HepG2 (cell line): ENCODE measurements around the gene RUFY2. TPM values are rescaled to one million over a fixed set of nuclear protein-coding genes. Genes with fewer than 3 reads are reported as not detected.

Source experiments
- ATAC-seq: fragments of 200-7000 bp; cut with Tn5 transposase; 3 replicates; pipeline ENCODE4 v1.9.1; 2020; ENCODE audit warnings: mild to moderate bottlenecking, moderate library complexity
- BruUV-seq: library from RNA; stranded (reverse); fragments of 400-500 nt; replicated peaks from 2 replicates; lab custom pipeline; 2021; lab: Mats Ljungman, UMichigan
- CTCF ChIA-PET: fragments of 300-600 bp; formaldehyde crosslinking; extraction: SDS; loops from one replicate; lab custom pipeline; 2021; ENCODE audit warnings: low total read pairs, inconsistent platforms, low intra/inter-chr PET ratio; lab: Yijun Ruan, JAX
- POLR2A ChIA-PET: fragments of 350-600 bp; sonication (Branson Sonifier 250); formaldehyde crosslinking; loops from one replicate; lab custom pipeline; 2020; ENCODE audit warnings: antibody characterized with exemption, inconsistent platforms; lab: Yijun Ruan, JAX
- DNase-seq: peaks from one replicate; pipeline ENCODE4 v3.0.0-alpha.2; 2015; ENCODE audit warnings: low spot score
- FAIRE-seq: peaks from 3 replicates; lab custom pipeline; 2011; peaks lifted over from hg19 to GRCh38; lab: Jason Lieb, UNC
- H2AFZ ChIP-seq: one replicate; pipeline ENCODE4 v1.6.1; 2011; ENCODE audit warnings: low read length, inconsistent platforms
- H3K27ac ChIP-seq: fragments of 300-600 bp; 3 replicates; pipeline ENCODE4 v1.8.0; 2011; ENCODE audit warnings: mixed run types, mild to moderate bottlenecking, mixed read lengths, low read length, inconsistent platforms; ENCODE audit not compliant: insufficient read depth; ENCODE audit errors: extremely low read length
- H3K27me3 ChIP-seq, 2 experiments: fragments of 200-600 bp in 1 of 2; 2 replicates in 1 of 2; 3 replicates in 1 of 2; pipeline versions ENCODE4 v1.6.0 to v1.8.0; 2011; ENCODE audit warnings: low read length in 2 of 2, mild to moderate bottlenecking in 2 of 2, moderate library complexity in 2 of 2, inconsistent platforms in 1 of 2; ENCODE audit not compliant: insufficient read depth in 2 of 2, control insufficient read depth in 1 of 2
- H3K36me3 ChIP-seq, 2 experiments: fragments of 200-600 bp in 1 of 2; replicated peaks in 1 of 2; 2 replicates in 1 of 2; 3 replicates in 1 of 2; pipeline versions ENCODE4 v1.5.1 to v1.8.0; 2011; ENCODE audit warnings: low read length in 2 of 2, inconsistent platforms in 1 of 2; ENCODE audit not compliant: insufficient read depth in 2 of 2, control insufficient read depth in 1 of 2
- H3K4me1 ChIP-seq: 2 replicates; pipeline ENCODE4 v1.5.1; 2012; ENCODE audit warnings: low read length, inconsistent platforms; ENCODE audit not compliant: insufficient read depth
- H3K4me2 ChIP-seq: 2 replicates; pipeline ENCODE4 v1.6.0; 2011; ENCODE audit warnings: low read depth, low read length, inconsistent platforms
- H3K4me3 ChIP-seq, 3 experiments: fragments of 200-600 bp in 1 of 3; sonication (generic), shearing (Covaris generic) in 1 of 3; replicated peaks in 1 of 3; 2 replicates each; pipeline ENCODE4 v1.5.1; 2011 to 2016; ENCODE audit warnings: low read length in 3 of 3, inconsistent platforms in 2 of 3, low read depth in 2 of 3, mild to moderate bottlenecking in 2 of 3, control low read depth in 1 of 3, mixed read lengths in 1 of 3; ENCODE audit not compliant: insufficient read depth in 1 of 3
- H3K79me2 ChIP-seq: one replicate; pipeline ENCODE4 v1.6.1; 2011; ENCODE audit warnings: low read length, inconsistent platforms; ENCODE audit not compliant: insufficient read depth
- H3K9ac ChIP-seq: 2 replicates; pipeline ENCODE4 v1.6.0; 2011; ENCODE audit warnings: mild to moderate bottlenecking, low read depth, low read length, inconsistent platforms; ENCODE audit not compliant: insufficient read depth
- H3K9me3 ChIP-seq: 2 replicates; pipeline ENCODE4 v1.5.1; 2012; ENCODE audit warnings: mild to moderate bottlenecking, low read length
- H4K20me1 ChIP-seq: 2 replicates; pipeline ENCODE4 v1.6.0; 2011; ENCODE audit warnings: inconsistent platforms, mild to moderate bottlenecking, low read length, moderate library complexity; ENCODE audit not compliant: insufficient read depth
- HNRNPH1 ChIP-seq: fragments of 200-400 bp; formaldehyde crosslinking; optimal IDR thresholded peaks from 2 replicates; pipeline ENCODE3; 2017; ENCODE audit warnings: mild to moderate bottlenecking, low read depth, low read length
- KLF13 ChIP-seq: sonication (generic); formaldehyde crosslinking; IDR thresholded peaks from 2 replicates; pipeline ENCODE4 v1.4.0; 2020; ENCODE audit warnings: mild to moderate bottlenecking, missing genetic modification reagents
- MEIS2 ChIP-seq: sonication (generic); formaldehyde crosslinking; IDR thresholded peaks from 2 replicates; pipeline ENCODE4 v1.9.0; 2021; ENCODE audit warnings: mild to moderate bottlenecking, missing genetic modification reagents
- PCBP2 ChIP-seq: fragments of 200-400 bp; formaldehyde crosslinking; optimal IDR thresholded peaks from 2 replicates; pipeline ENCODE3; 2018; ENCODE audit warnings: low read length, low read depth; ENCODE audit not compliant: poor library complexity, severe bottlenecking
- POLR2AphosphoS5 ChIP-seq: IDR thresholded peaks from 2 replicates; pipeline ENCODE4 v1.6.1; 2012; ENCODE audit warnings: low read depth, low read length
- ZNF234 ChIP-seq: sonication (generic); formaldehyde crosslinking; conservative IDR thresholded peaks from 2 replicates; pipeline ENCODE4 v1.5.1; 2020; ENCODE audit warnings: mild to moderate bottlenecking, missing genetic modification reagents
- ZNF672 ChIP-seq: sonication (generic); formaldehyde crosslinking; IDR thresholded peaks from 2 replicates; pipeline ENCODE4 v1.8.1; 2022; ENCODE audit warnings: missing genetic modification reagents
- ZNF841 ChIP-seq: sonication (generic); formaldehyde crosslinking; IDR thresholded peaks from 2 replicates; pipeline ENCODE4 v1.8.1; 2023; ENCODE audit warnings: missing genetic modification reagents, borderline replicate concordance
- WGBS: methylation state at CpG from one replicate; pipeline ENCODE4 v1.1.6; 2017; ENCODE audit warnings: low lambda C conversion rate; 5-methylcytosine and 5-hydroxymethylcytosine counted together
- in situ Hi-C: cut with HindIII; loops from 2 replicates; pipeline ENCODE4 v1.10.0; 2017; ENCODE audit warnings: low pct_unique_long_range_greater_than_20kb; ENCODE audit not compliant: extremely low pct_ligation_motif_present
- intact Hi-C: fragments of 100-400 bp; cut with micrococcal nuclease; formaldehyde crosslinking; loops from one replicate; pipeline ENCODE4 v1.10.0; 2022; ENCODE audit not compliant: unreplicated experiment
- polyA plus RNA-seq, 8 experiments: library from polyadenylated mRNA; depleted of rRNA in 3 of 8; stranded (reverse) in 7 of 8; unstranded in 1 of 8; fragments of >200 nt; fragmentation: Illumina TruSeq in 4 of 8; extraction: Trizol in 4 of 8; gene quantifications; 2 replicates each; pipeline versions ENCODE4 v1.2.1 to v1.2.3, GENCODE V29; 2011 to 2016; ENCODE audit warnings: low read depth in 4 of 8, missing spikeins in 1 of 8, mixed read lengths in 1 of 8; ENCODE audit not compliant: insufficient read depth in 1 of 8
- total RNA-seq, 5 experiments: library from RNA; depleted of rRNA; stranded (reverse); fragments of >200 nt; fragmentation: Illumina TruSeq; extraction: Trizol; gene quantifications; 2 replicates each; pipeline ENCODE4 v1.2.3, GENCODE V29; 2016; ENCODE audit warnings: low read depth in 1 of 5
- TF ChIP-seq, protein P1 (sequence below): sonication (generic); formaldehyde crosslinking; IDR thresholded peaks from 2 replicates; pipeline ENCODE4 v1.4.0; 2020; ENCODE audit warnings: mild to moderate bottlenecking, missing genetic modification reagents, borderline replicate concordance

RUFY2 gene
- total and polyA plus RNA-seq, 2 of the 13 experiments (the other 11 are each of a cell fraction or from before 2014, with no cell fraction given): 10.1 to 16.1 TPM

DNA sequence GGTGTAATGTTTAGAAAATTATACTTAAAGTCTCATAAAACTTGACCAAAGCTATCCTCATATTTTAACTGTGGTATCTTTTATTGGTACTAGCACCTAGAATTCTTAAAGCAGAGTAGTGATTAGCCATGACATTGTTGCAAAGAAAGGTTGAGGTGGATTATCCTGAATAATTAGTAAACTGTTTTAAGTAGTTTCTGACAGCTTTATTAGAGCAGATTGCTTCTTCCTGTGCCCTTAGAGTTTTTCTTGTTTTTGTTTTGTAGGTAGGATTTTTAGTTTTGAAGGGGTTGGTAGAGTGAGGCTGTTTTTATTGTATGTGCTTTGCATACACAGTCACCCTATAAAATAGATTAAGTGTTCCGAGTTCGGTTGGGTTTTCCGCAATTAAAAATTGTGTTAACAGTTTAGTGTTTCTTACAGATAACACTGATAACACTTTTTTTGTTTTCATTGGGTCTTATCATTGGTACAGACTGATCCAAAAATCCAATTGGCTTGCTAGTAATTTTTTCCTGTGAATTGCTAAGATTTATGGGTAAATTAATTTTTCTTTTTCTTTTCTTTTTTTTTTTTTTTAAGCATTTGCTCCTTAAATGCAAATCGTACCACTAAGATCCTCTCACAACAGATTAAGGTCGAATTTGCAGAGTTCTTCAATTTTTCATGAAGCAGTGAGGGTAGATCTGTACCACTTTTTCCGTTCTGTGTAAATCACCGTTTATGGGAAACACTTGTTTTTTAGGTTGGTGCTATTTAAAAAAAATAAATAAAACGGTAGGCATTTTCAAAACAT, 72.2 kb downstream of the RUFY2 start:
- no peak for TF ChIP-seq ZNF841
- no peak for TF ChIP-seq ZNF672 (CRISPR knock-in tag)
- TF ChIP-seq ZNF234 (CRISPR knock-in tag): no peak
- TF ChIP-seq, protein P1, sequence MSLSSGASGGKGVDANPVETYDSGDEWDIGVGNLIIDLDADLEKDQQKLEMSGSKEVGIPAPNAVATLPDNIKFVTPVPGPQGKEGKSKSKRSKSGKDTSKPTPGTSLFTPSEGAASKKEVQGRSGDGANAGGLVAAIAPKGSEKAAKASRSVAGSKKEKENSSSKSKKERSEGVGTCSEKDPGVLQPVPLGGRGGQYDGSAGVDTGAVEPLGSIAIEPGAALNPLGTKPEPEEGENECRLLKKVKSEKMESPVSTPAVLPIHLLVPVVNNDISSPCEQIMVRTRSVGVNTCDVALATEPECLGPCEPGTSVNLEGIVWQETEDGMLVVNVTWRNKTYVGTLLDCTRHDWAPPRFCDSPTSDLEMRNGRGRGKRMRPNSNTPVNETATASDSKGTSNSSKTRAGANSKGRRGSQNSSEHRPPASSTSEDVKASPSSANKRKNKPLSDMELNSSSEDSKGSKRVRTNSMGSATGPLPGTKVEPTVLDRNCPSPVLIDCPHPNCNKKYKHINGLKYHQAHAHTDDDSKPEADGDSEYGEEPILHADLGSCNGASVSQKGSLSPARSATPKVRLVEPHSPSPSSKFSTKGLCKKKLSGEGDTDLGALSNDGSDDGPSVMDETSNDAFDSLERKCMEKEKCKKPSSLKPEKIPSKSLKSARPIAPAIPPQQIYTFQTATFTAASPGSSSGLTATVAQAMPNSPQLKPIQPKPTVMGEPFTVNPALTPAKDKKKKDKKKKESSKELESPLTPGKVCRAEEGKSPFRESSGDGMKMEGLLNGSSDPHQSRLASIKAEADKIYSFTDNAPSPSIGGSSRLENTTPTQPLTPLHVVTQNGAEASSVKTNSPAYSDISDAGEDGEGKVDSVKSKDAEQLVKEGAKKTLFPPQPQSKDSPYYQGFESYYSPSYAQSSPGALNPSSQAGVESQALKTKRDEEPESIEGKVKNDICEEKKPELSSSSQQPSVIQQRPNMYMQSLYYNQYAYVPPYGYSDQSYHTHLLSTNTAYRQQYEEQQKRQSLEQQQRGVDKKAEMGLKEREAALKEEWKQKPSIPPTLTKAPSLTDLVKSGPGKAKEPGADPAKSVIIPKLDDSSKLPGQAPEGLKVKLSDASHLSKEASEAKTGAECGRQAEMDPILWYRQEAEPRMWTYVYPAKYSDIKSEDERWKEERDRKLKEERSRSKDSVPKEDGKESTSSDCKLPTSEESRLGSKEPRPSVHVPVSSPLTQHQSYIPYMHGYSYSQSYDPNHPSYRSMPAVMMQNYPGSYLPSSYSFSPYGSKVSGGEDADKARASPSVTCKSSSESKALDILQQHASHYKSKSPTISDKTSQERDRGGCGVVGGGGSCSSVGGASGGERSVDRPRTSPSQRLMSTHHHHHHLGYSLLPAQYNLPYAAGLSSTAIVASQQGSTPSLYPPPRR (CRISPR knock-in tag): no peak
- no peak for TF ChIP-seq HNRNPH1
- TF ChIP-seq MEIS2 (CRISPR knock-in tag): no peak
- TF ChIP-seq POLR2AphosphoS5: no peak
- no peak for TF ChIP-seq KLF13 (CRISPR knock-in tag)
- TF ChIP-seq PCBP2: no peak
- Histone ChIP-seq H3K79me2 (peaks cover 79% of the 10 kb centered on the region), H3K4me3 (peak overlapping the region; percentile 90 to 98 (median 98)), H2AFZ (no peak overlapping the region), H3K4me1 (peaks cover 47% of the 10 kb centered on the region), H3K36me3 (peaks cover 3 to 24% of the 10 kb centered on the region in 2 experiments; a peak in 4 of 5 replicates), H4K20me1 (peaks cover 62% of the 10 kb centered on the region), H3K9ac (peak overlapping the region; percentile 98), H3K9me3 (no peaks in the 10 kb centered on the region), H3K4me2 (peak overlapping the region; percentile 79), H3K27me3 (no peaks in the 10 kb centered on the region; a peak in 1 of 5 replicates), H3K27ac (no peak overlapping the region)
- POLR2A ChIA-PET: interaction anchor here (1.2 kb wide), 1 partner anchor 9 kb away, joined by 4 read pairs; no protein-coding TSS in a partner anchor
- WGBS: 26% methylated on average over 8 of the region's 8 CpGs
- in situ Hi-C loops: no loop called here
- no peak for DNase-seq
- ATAC-seq: no peak
- FAIRE-seq: no peak
- CTCF ChIA-PET: no interaction called here
- intact Hi-C loops: no loop called here
- no TSS peak for BruUV-seq
